OCI-LY3 (cell line): ENCODE results near the gene CACNA2D3.

Experiments
- EZH2phosphoT487 ChIP-seq: fragments of 200-600 bp; shearing (Covaris generic); IDR thresholded peaks from 2 replicates; pipeline ENCODE4 v1.6.1; 2018; ENCODE audit warnings: antibody characterized with exemption, mixed run types, low read depth
- TF ChIP-seq, protein P1 (sequence below): fragments of 200-600, 300-600 bp; sonication (generic); IDR thresholded peaks from 2 replicates; pipeline ENCODE4 v1.5.1; 2014; ENCODE audit warnings: antibody characterized with exemption, low read length, low read depth

DNA sequence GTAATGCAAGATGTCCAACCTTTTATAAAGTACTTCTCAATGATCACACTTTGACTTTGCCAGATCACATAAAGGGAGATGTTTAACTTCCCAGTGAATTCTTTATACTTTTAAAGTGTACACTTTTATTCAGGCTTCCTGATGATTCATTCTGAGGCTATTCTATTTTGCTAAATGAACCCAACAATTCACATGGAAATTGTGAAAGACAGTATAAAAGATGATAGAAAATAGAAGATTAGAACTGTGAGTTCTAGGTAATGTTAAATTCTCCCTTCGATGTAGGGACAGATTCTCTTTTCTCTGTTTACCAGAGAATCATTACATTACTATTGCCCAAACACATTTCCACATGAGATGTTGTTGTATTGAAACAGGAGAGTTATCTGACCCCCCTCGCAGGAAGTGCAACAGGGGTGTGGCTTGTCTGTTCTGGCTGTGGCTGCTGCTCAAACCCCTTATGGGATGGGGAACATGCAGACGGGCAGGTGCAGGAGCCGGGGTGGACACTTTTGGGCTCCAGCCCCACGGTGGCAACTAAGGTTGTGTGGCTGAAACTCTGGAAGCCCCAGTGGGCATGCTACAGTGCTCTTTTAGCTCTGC, 936.8 kb downstream of the CACNA2D3 start:
- TF ChIP-seq, protein P1, sequence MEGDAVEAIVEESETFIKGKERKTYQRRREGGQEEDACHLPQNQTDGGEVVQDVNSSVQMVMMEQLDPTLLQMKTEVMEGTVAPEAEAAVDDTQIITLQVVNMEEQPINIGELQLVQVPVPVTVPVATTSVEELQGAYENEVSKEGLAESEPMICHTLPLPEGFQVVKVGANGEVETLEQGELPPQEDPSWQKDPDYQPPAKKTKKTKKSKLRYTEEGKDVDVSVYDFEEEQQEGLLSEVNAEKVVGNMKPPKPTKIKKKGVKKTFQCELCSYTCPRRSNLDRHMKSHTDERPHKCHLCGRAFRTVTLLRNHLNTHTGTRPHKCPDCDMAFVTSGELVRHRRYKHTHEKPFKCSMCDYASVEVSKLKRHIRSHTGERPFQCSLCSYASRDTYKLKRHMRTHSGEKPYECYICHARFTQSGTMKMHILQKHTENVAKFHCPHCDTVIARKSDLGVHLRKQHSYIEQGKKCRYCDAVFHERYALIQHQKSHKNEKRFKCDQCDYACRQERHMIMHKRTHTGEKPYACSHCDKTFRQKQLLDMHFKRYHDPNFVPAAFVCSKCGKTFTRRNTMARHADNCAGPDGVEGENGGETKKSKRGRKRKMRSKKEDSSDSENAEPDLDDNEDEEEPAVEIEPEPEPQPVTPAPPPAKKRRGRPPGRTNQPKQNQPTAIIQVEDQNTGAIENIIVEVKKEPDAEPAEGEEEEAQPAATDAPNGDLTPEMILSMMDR = no peak
- no peak for TF ChIP-seq EZH2phosphoT487
